ENCODE measurements around the gene EZH2. TPM values are rescaled to one million over a fixed set of nuclear protein-coding genes. Genes with fewer than 3 reads are reported as not detected.

EZH2 gene
- total RNA-seq, 1 donor from 2014 or later = 37.5 TPM

DNA sequence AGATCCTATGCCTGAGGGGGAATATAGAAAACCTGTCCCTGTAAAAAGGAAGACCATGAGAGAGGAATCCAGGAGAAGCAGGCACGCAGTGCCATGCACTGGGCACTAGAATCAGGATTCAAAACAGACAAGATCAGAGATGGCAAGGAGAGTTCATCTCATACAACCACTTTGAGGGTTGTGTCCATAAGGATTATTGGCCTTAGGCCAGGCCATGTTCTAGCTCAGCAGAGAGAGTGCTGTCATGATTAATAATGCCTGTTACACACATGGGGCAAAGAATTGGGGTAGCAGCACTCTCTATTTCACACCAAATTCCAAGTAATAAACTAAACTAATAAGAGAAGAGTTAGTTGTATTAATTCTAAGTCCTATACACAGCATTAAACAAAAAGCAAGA is 29.1 kb downstream of the EZH2 start:
- TF ChIP-seq, protein P1, sequence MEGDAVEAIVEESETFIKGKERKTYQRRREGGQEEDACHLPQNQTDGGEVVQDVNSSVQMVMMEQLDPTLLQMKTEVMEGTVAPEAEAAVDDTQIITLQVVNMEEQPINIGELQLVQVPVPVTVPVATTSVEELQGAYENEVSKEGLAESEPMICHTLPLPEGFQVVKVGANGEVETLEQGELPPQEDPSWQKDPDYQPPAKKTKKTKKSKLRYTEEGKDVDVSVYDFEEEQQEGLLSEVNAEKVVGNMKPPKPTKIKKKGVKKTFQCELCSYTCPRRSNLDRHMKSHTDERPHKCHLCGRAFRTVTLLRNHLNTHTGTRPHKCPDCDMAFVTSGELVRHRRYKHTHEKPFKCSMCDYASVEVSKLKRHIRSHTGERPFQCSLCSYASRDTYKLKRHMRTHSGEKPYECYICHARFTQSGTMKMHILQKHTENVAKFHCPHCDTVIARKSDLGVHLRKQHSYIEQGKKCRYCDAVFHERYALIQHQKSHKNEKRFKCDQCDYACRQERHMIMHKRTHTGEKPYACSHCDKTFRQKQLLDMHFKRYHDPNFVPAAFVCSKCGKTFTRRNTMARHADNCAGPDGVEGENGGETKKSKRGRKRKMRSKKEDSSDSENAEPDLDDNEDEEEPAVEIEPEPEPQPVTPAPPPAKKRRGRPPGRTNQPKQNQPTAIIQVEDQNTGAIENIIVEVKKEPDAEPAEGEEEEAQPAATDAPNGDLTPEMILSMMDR (IDR thresholded peaks at IDR 0.05; ENCODE audit: unreplicated experiment) = no peak
- Mint-ChIP-seq H3K27me3 (ENCODE audit: unreplicated experiment) (peaks cover 3% of the 10 kb centered on the region), H3K4me3 (ENCODE audit: unreplicated experiment) (no peak overlapping the region), H3K4me1 (ENCODE audit: unreplicated experiment) (peaks cover 31% of the 10 kb centered on the region), H3K9me3 (ENCODE audit: unreplicated experiment) (no peaks in the 10 kb centered on the region), H3K27ac (ENCODE audit: unreplicated experiment) (no peak overlapping the region), H3K36me3 (ENCODE audit: low read depth, unreplicated experiment) (no peaks in the 10 kb centered on the region)
- DNase-seq (ENCODE audit: low spot score) = no peak

DNA sequence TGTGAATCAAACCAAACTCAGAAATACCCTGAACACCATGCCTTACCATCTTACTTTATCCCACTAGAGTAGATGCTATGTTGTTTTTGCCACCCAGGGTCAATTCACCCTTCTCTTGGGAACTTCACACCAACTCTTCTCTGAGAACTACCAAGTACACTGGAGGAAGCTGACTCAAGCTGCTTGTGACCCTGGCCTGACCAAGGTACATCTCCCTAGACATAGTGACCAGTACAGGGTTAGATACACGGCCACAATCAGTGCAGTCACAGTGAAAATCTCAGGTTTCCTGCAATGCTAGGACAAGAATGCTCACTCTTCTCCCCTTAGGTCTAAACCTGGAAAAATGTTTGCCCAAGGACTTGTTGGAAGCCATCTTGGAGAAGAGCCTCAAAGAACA is 31.8 kb downstream of the EZH2 start:
- Mint-ChIP-seq H3K27me3 (ENCODE audit: unreplicated experiment) (peaks cover 3% of the 10 kb centered on the region), H3K36me3 (ENCODE audit: low read depth, unreplicated experiment) (no peaks in the 10 kb centered on the region), H3K27ac (ENCODE audit: unreplicated experiment) (no peak overlapping the region), H3K4me1 (ENCODE audit: unreplicated experiment) (peaks cover 54% of the 10 kb centered on the region), H3K4me3 (ENCODE audit: unreplicated experiment) (no peak overlapping the region), H3K9me3 (ENCODE audit: unreplicated experiment) (no peaks in the 10 kb centered on the region)
- no peak for DNase-seq (ENCODE audit: low spot score)
- TF ChIP-seq, protein P1 (IDR thresholded peaks at IDR 0.05; ENCODE audit: unreplicated experiment) = no peak

DNA sequence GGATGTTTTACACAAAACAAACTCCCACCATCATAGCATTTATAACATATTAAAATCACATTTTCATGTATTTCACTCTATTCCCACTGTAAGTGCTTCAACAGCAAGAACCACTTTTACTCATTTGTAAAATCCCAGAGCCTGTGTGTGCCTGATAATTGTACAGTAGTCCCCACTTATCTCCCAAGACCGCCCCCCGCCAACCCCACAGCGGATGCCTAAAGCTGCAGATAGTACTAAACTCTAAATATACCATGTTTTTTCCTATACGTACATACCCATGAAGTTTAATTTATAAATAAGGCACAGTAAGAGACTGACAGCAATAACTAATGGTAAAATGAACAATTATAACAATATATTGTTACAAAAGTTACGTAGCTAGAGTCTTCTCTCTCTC is 33.5 kb downstream of the EZH2 start:
- TF ChIP-seq, protein P1 (IDR thresholded peaks at IDR 0.05; ENCODE audit: unreplicated experiment) = no peak

DNA sequence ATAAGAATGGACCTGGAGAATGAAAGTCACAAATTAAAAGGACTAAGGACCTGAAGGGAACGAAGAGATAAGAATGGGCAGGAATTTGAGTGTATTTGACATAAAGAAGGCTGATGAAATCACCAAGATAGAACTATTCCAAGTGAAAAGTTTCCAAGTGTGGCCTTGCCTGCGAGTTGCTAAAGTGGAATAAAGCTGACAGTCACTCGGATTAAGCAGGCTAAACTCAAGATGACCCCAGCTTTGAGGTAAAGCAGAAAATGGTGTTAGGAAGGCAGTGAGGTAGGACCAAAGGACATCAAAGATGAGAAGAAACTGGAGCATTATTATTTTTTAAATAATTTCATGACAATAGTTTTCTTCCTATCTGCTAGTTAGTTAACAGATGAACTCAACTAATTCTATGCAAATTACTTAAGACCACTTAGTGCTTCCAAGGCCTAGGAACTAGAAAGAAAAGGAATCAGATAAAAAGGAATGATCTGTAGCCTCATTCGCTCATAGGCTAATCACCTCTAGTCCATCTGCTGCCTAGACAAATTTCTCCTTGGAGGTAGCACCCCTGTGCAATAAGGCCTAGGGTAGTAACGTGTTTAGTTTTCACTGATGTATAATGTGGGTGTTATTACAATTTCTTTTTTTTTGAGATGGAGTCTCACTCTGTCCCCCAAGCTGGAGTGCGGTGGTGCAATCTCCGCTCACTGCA is 34.5 kb downstream of the EZH2 start:
- TF ChIP-seq, protein P1 (IDR thresholded peaks at IDR 0.05; ENCODE audit: unreplicated experiment) = no peak
- no peaks in the 10 kb centered on the region for H3K36me3 Mint-ChIP-seq (ENCODE audit: low read depth, unreplicated experiment)
- DNase-seq (ENCODE audit: low spot score) = no peak
- peaks cover 61% of the 10 kb centered on the region for H3K4me1 Mint-ChIP-seq (ENCODE audit: unreplicated experiment)
- H3K27ac Mint-ChIP-seq (ENCODE audit: unreplicated experiment) = peak overlapping the region; percentile 95
- H3K4me3 Mint-ChIP-seq (ENCODE audit: unreplicated experiment) = no peak overlapping the region
- no peaks in the 10 kb centered on the region for H3K27me3 Mint-ChIP-seq (ENCODE audit: unreplicated experiment)
- H3K9me3 Mint-ChIP-seq (ENCODE audit: unreplicated experiment) = no peaks in the 10 kb centered on the region

More for the DNA sequence above, 33.5 kb downstream of the EZH2 start:
- Mint-ChIP-seq H3K27me3 (ENCODE audit: unreplicated experiment) (no peaks in the 10 kb centered on the region), H3K4me3 (ENCODE audit: unreplicated experiment) (no peak overlapping the region), H3K27ac (ENCODE audit: unreplicated experiment) (peak overlapping the region; percentile 72), H3K36me3 (ENCODE audit: low read depth, unreplicated experiment) (no peaks in the 10 kb centered on the region), H3K4me1 (ENCODE audit: unreplicated experiment) (peaks cover 54% of the 10 kb centered on the region), H3K9me3 (ENCODE audit: unreplicated experiment) (no peaks in the 10 kb centered on the region)
- DNase-seq (ENCODE audit: low spot score) = no peak
